ENCODE measurements around the gene ATP5F1D. TPM values are rescaled to one million over a fixed set of nuclear protein-coding genes. Genes with fewer than 3 reads are reported as not detected.

The ATP5F1D gene
- total and polyA plus RNA-seq, 2 of the 13 experiments (the other 11 are each of a cell fraction or from before 2014, with no cell fraction given): 39.4 to 78.7 TPM

DNA sequence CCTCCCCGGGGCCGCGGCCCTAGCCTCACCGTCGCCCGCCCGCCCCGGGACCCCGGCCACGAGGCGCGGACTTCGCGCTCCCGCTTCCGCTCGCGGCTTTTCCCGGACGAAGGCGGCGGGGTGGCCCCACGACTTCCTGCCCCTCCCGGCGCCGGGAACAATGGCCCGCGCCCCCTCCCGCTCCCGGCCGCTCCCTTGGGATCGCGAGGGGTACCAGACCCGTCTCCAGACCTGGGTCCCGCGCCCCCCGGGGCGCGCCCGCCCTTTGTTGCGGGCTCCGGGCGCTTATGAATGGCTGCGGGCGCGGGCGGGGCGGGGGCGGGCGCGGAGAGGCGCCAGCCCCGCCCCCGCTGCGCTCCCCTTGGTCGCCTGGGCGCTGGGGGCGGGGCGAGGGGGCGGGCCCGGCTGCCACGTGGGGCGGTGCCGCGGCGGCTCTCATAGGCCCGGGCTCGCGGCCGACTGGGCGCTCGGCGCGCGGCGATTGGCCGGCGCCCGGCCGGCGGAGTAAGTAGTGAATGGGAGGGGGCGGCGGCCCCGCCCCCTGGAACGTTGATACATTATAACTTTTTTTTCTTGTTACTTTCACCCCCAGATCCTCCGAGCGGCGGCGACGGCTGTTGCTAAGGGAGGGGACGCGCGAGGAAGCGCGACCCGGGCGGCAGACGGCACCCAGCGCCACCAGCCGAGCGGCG, 7.9 kb downstream of the ATP5F1D start (continued):
- no peak for TF ChIP-seq FOXP1 (IDR thresholded peaks at IDR 0.05)
- TF ChIP-seq FOXP1 (CRISPR knock-in tag; IDR thresholded peaks at IDR 0.05): no peak
- no peak for TF ChIP-seq ZFP82 (CRISPR knock-in tag; IDR thresholded peaks at IDR 0.05; ENCODE audit: borderline replicate concordance)
- peak; percentile 21; the same call in 1 of the 2 replicates for TF ChIP-seq MED13 (CRISPR knock-in tag; IDR thresholded peaks at IDR 0.05)
- no peak for TF ChIP-seq ZNF382 (CRISPR knock-in tag; IDR thresholded peaks at IDR 0.05; ENCODE audit: borderline replicate concordance)
- TF ChIP-seq, protein P1, sequence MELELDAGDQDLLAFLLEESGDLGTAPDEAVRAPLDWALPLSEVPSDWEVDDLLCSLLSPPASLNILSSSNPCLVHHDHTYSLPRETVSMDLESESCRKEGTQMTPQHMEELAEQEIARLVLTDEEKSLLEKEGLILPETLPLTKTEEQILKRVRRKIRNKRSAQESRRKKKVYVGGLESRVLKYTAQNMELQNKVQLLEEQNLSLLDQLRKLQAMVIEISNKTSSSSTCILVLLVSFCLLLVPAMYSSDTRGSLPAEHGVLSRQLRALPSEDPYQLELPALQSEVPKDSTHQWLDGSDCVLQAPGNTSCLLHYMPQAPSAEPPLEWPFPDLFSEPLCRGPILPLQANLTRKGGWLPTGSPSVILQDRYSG (CRISPR knock-in tag; IDR thresholded peaks at IDR 0.05): 0 out of 2 replicates have a peak, but pooled peaks have one; percentile 61
- no peak for TF ChIP-seq FOXA1 (IDR thresholded peaks at IDR 0.05)
- TF ChIP-seq FOXA1 (CRISPR knock-in tag; IDR thresholded peaks at IDR 0.05): no peak
- TF ChIP-seq, protein P2, sequence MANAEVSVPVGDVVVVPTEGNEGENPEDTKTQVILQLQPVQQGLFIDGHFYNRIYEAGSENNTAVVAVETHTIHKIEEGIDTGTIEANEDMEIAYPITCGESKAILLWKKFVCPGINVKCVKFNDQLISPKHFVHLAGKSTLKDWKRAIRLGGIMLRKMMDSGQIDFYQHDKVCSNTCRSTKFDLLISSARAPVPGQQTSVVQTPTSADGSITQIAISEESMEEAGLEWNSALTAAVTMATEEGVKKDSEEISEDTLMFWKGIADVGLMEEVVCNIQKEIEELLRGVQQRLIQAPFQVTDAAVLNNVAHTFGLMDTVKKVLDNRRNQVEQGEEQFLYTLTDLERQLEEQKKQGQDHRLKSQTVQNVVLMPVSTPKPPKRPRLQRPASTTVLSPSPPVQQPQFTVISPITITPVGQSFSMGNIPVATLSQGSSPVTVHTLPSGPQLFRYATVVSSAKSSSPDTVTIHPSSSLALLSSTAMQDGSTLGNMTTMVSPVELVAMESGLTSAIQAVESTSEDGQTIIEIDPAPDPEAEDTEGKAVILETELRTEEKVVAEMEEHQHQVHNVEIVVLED (CRISPR knock-in tag; IDR thresholded peaks at IDR 0.05; ENCODE audit: borderline replicate concordance): peak; percentile 34; the same call in 1 of the 2 replicates
- TF ChIP-seq SAP130 (CRISPR knock-in tag; IDR thresholded peaks at IDR 0.05; ENCODE audit: low read depth): peak; percentile 83
- TF ChIP-seq, protein P3, sequence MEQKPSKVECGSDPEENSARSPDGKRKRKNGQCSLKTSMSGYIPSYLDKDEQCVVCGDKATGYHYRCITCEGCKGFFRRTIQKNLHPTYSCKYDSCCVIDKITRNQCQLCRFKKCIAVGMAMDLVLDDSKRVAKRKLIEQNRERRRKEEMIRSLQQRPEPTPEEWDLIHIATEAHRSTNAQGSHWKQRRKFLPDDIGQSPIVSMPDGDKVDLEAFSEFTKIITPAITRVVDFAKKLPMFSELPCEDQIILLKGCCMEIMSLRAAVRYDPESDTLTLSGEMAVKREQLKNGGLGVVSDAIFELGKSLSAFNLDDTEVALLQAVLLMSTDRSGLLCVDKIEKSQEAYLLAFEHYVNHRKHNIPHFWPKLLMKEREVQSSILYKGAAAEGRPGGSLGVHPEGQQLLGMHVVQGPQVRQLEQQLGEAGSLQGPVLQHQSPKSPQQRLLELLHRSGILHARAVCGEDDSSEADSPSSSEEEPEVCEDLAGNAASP (CRISPR knock-in tag; IDR thresholded peaks at IDR 0.05; ENCODE audit: borderline replicate concordance): 0 out of 2 replicates have a peak, but pooled peaks have one; percentile 33
- peak; percentile 9; the same call in 1 of the 2 replicates for TF ChIP-seq ZNF543 (CRISPR knock-in tag; IDR thresholded peaks at IDR 0.05)
- TF ChIP-seq TAF15 (IDR thresholded peaks at IDR 0.05; ENCODE audit: low read depth, low read length, poor library complexity, severe bottlenecking): peak; percentile 15
- no peak for TF ChIP-seq ZNF850 (CRISPR knock-in tag; conservative IDR thresholded peaks at IDR 0.05)
- TF ChIP-seq KLF12 (CRISPR knock-in tag; IDR thresholded peaks at IDR 0.05; ENCODE audit: borderline replicate concordance): peak; percentile 82; the same call in 1 of the 2 replicates
- TF ChIP-seq WIZ (CRISPR knock-in tag; IDR thresholded peaks at IDR 0.05): no peak
- TF ChIP-seq ZNF121 (CRISPR knock-in tag; IDR thresholded peaks at IDR 0.05): no peak
- TF ChIP-seq, protein P4, sequence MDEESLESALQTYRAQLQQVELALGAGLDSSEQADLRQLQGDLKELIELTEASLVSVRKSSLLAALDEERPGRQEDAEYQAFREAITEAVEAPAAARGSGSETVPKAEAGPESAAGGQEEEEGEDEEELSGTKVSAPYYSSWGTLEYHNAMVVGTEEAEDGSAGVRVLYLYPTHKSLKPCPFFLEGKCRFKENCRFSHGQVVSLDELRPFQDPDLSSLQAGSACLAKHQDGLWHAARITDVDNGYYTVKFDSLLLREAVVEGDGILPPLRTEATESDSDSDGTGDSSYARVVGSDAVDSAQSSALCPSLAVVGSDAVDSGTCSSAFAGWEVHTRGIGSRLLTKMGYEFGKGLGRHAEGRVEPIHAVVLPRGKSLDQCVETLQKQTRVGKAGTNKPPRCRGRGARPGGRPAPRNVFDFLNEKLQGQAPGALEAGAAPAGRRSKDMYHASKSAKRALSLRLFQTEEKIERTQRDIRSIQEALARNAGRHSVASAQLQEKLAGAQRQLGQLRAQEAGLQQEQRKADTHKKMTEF (CRISPR knock-in tag; IDR thresholded peaks at IDR 0.05): peak; percentile 50; the same call in 1 of the 2 replicates
- TF ChIP-seq, protein P5, sequence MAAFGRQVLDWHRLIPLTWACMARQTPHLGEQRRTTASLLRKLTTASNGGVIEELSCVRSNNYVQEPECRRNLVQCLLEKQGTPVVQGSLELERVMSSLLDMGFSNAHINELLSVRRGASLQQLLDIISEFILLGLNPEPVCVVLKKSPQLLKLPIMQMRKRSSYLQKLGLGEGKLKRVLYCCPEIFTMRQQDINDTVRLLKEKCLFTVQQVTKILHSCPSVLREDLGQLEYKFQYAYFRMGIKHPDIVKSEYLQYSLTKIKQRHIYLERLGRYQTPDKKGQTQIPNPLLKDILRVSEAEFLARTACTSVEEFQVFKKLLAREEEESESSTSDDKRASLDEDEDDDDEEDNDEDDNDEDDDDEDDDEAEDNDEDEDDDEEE (CRISPR knock-in tag; IDR thresholded peaks at IDR 0.05): no peak
- TF ChIP-seq, protein P6, sequence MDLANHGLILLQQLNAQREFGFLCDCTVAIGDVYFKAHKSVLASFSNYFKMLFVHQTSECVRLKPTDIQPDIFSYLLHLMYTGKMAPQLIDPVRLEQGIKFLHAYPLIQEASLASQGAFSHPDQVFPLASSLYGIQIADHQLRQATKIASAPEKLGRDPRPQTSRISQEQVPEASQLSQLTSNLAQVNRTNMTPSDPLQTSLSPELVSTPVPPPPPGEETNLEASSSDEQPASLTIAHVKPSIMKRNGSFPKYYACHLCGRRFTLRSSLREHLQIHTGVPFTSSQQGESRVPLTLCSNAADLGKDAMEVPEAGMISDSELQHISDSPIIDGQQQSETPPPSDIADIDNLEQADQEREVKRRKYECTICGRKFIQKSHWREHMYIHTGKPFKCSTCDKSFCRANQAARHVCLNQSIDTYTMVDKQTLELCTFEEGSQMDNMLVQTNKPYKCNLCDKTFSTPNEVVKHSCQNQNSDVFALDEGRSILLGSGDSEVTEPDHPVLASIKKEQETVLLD (CRISPR knock-in tag; IDR thresholded peaks at IDR 0.05; ENCODE audit: low read depth): peak; percentile 97
- 0 out of 2 replicates have a peak, but pooled peaks have one; percentile 24 for TF ChIP-seq ZNF234 (CRISPR knock-in tag; conservative IDR thresholded peaks at IDR 0.05)
- peak; percentile 63 for TF ChIP-seq ETV5 (CRISPR knock-in tag; IDR thresholded peaks at IDR 0.05; ENCODE audit: borderline replicate concordance)

Measured in HepG2 (cell line).